ENCODE data around the gene ATL2.

ATL2 gene

GRCh38 chr2:38246105-38246504 lies 131.0 kb downstream of the ATL2 start:
- no peak for DNase-seq (ENCODE audit: low read depth, low spot score)
- no peak overlapping the region for H3K4me3 ChIP-seq (ENCODE audit: low read depth, low read length)
- CTCF ChIA-PET, result interaction anchor here (0.8 to 2.8 kb wide), 7 partner anchors 13 to 288 kb away, joined by 3 to 10 read pairs (median 3); no protein-coding TSS in a partner anchor
- POLR2A ChIA-PET, result no interaction called here
- TF ChIP-seq CTCF (IDR thresholded peaks at IDR 0.05; ENCODE audit: insufficient read depth, low read length, missing control alignments), result no peak

DNA sequence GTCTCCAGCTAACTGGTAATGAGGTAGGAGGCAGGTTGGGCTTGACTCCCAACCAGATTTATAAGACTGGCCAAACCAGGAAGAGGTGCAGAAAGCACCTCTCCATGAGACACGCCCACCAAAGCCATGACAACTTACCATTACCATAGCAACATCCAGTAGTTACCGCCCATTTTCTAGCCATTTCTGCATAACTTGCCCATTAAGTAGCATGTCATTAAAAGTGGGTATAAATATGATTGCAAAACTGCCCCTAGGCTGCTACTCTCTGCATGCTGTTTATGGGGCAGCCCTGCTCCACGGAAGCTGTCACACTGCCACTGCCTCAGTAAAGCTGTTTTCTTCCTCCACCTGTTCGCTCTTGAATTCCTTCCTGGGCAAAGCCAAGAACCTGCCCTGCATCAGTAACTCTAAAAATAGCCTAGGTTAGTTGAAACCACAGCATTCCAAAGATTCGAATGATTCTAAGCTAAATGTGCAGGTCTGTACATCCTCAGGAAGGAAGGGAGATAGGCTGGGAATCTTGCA lies 131.9 kb downstream of the ATL2 start:
- POLR2A ChIA-PET, result no interaction called here
- H3K4me3 ChIP-seq (ENCODE audit: low read depth, low read length), result no peak overlapping the region
- no peak for TF ChIP-seq CTCF (IDR thresholded peaks at IDR 0.05; ENCODE audit: insufficient read depth, low read length, missing control alignments)
- CTCF ChIA-PET, result interaction anchor here (0.8 to 2.8 kb wide), 5 partner anchors 12 to 287 kb away, joined by 3 to 10 read pairs (median 3); no protein-coding TSS in a partner anchor
- no peak for DNase-seq (ENCODE audit: low read depth, low spot score)

DNA sequence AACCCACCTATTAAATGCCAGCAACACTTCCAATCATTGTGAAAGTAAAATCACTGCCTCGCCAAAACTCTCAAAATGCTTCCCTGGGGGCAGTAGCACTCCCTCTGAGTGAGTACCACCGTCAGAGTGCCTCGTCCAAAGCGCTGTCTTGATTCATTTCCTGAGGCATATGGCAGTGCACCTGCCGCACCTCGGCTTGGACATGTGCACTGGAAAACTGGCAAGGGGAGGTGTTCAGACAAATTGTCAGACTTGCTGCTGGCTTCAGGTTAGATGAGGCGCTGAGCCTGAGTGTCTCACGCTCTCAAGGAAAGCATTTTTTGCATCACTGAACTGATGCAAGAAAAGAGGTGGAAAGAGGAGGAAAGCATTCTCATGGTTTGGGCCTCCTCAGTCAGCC lies 132.8 kb downstream of the ATL2 start:
- DNase-seq (ENCODE audit: low read depth, low spot score), result no peak
- no peak for TF ChIP-seq CTCF (IDR thresholded peaks at IDR 0.05; ENCODE audit: insufficient read depth, low read length, missing control alignments)
- H3K4me3 ChIP-seq (ENCODE audit: low read depth, low read length), result no peak overlapping the region
- ChIA-PET CTCF (interaction anchor here (2.8 kb wide), 1 partner anchor 11 kb away, joined by 10 read pairs; no protein-coding TSS in a partner anchor), POLR2A (no interaction called here)
